NCI-H460 (cell line): ENCODE results near the gene LDLRAD4. TPM values are rescaled to one million over a fixed set of nuclear protein-coding genes. Genes with fewer than 3 reads are reported as not detected.
"Not testable (repeated sequence)": the region's sequence is repeated elsewhere in the genome, so short reads cannot be mapped to it uniquely, and the experiment has no call there.

Experiments used
- DNase-seq: peaks from one replicate; pipeline ENCODE4 v3.0.0-alpha.2; 2016; ENCODE audit warnings: low read depth; ENCODE audit errors: extremely low read depth
- total RNA-seq: library from RNA; depleted of rRNA; stranded (reverse); fragments of >200 nt; shearing (Covaris generic); gene quantifications from 2 replicates; pipeline ENCODE4 v1.2.3, GENCODE V29; 2014

Gene LDLRAD4
- total RNA-seq, 1 experiment from 2014 or later = not detected

DNA sequence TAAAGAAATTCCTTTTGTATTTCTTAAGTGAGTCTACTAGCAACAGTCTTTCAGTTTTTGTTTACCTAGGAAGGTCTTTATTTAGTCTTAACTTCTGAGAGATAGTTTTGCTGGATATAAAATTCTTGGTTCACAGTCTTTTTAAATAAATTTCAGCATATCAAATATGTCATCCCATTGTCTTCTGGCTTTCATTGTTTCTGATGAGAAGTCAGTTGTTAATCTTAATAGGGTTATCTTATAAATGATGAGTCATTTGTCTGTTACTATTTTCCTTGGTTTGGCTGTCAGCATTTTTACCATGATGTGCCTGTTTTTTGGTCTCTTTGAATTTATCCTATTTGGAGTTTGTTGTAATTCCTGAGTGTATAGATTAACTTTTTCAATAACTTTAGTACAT, 378.5 kb downstream of the LDLRAD4 start:
- DNase-seq = no peak

DNA sequence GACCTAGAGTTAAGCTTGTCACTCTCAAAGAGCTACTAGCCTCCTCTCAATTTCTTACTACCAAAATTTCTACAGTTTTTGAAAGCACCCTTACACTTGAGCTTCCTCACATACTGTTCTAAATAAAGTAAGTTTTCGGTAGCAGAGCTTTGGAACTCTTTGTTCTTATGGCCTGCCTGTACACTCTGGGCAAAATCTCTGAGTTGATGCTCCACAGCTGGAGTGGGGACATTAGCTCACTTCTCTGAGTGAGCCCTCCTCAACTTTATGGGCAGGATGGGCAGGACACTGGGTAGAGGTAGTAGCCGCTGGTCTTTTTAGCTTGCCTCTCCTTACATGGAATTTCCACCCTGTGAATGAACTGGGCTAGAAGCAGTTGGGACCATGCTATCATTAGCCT, 380.0 kb downstream of the LDLRAD4 start:
- DNase-seq = no peak

DNA sequence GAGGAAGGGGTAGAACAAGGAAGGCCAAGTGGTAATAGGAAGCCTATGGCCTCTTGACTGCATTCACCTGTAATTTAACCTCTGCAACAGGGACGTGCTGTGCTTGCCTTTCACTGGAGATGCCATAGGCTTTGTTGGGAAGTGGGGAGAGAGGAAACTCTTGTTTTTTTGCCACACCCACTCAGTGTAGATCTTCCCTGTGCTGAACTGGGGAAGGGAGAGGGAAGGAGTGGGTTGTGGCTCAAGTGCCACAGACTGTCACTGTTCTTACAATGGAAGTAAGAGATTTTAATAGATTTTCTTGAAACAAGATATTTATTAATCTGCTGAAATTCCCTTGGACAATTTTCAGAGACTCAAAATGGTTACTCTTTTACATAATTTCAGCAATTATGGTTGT, 380.5 kb downstream of the LDLRAD4 start:
- DNase-seq = no peak

DNA sequence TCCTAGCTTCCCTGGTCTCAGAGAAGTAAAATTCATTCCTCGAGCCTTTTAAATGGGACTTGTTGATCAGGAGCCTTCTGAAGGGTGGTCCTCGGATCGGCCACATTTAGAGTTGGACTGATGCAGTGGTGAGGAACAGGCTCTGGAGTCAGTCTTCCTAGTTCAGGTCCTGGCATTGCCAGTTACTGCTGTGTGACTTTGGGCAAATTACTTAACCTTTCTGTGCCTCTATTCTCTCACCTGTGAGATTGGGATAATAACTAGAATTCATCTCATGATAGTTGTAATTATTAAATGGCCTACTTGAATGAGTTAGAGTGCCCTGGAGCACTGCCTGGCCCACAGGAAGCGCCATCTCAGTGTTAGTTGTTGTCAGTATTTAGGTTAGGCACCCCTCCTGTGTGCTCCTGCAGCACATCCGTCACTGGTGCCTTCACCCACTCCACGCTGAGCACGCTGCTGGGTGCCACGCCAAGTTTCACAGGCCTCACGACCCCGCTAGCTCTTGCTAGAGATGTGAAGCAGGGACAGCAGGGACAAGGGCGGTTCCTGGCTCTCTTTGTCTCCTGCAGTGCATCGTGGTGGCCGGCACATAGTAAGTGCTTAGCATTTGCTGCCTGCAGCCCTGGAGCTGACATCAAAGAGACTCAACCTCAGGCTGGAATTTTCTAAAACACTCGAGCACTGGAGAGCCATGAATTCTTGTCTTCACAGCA, 384.9 kb downstream of the LDLRAD4 start:
- no peak for DNase-seq

DNA sequence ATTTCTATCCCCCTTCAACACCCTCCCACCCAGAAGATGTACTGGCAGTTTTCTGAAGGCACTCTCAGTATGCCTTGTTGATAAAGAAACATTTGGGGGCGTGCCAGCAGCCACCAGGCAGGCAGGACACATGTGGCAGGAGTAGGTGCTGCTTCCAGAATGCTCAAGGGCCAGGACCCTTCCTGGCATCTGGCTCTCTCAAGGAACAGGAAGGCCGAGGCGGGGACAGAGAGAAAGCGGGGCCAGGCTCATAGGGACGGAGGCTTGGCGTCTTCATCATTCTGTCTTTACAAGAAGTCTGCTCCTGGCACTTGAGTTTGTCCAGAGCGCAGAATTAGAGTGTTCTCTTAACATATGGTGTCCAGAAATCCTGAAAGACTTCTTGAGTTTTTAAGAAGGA, 386.2 kb downstream of the LDLRAD4 start:
- DNase-seq = no peak

DNA sequence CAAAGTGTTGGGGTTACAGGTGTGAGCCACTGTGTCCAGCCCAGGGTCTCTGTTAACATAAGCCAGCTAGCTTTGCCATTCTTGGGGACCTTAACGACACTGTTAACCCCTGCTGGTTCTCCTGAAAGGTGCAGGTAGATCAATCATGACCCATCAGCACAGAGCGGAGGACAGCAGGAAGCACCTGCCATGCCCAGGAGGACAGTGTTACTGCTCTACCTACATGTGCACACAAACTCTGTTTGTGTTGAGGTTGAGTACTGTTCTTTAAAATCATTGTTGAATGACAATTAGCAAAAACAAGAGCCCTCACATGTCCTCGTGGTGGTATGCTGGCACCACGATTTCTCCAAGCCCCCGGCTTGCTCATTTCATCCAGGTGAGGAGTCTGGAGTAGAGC, 386.9 kb downstream of the LDLRAD4 start:
- no peak for DNase-seq

DNA sequence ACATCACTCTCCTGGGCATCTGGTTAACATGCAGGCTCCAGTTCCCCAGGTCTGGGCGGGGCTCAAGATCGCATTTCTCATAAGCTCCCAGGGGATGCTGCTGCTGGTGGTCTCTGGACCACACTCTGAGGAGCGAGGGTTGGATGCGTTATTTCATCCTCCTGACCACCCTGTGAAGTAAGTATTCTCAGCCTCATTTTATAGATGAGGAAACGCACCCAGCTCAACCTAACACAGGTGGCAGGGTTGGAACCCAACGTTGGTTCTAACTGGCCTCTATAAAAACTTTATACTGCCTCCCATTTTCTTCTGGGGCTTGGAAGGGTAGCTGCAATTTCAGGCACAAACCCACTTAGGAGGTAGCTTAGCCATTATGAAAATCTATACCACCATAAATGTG, 387.3 kb downstream of the LDLRAD4 start:
- DNase-seq = no peak

DNA sequence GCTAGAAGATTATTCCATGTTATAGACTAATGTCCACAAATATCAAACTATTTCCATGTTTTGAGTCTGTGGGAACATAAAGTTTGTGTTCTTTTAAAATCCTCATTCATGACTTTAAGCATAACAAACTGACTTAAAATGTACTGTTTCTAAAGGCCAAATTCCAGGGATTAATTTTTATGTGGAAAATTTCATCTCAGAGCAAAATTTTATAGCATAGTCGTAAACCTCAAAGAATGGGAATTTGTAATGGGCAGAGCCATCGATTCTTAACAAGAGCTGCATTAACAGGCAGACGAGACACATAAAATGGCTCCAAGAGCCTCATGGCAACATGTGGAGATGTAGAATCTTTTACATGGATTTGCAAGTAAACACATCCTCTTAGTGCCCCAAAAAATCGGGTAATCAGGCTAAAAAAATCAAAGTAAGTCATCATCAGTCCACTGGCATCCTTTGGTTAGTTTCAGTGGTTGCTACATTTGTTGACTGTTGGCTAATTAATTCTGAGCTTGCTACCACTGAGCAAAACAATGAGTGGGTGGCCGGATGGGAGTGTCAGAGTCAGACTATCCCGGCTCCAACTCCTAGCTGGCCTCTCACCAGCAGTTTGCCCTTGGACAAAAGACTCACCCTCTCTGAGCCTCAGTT, 388.2 kb downstream of the LDLRAD4 start:
- no peak for DNase-seq

DNA sequence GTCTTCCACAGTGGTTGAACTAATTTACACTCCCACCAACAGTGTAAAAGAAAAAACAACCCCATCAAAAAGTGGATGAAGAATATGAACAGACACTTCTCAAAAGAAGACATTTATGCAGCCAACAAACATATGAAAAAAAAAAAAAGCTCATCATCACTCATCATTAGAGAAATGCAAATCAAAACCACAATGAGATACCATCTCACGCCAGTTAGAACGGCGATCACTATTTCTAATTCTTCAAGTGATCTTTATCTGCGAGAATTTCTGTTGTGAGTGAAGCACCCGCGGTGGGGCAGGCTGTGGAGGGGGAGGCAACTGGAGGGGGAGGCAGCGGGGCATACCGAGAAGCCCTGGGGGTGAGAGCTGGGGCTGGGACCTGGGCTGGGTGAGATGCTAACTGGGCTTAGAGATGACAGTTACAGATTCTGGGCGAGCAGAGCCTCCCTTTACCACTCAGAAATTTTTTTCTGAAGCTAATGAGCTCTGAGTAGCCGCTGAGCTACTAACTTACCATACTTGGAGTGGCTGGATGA, 389.5 kb downstream of the LDLRAD4 start:
- DNase-seq = not testable (repeated sequence)

DNA sequence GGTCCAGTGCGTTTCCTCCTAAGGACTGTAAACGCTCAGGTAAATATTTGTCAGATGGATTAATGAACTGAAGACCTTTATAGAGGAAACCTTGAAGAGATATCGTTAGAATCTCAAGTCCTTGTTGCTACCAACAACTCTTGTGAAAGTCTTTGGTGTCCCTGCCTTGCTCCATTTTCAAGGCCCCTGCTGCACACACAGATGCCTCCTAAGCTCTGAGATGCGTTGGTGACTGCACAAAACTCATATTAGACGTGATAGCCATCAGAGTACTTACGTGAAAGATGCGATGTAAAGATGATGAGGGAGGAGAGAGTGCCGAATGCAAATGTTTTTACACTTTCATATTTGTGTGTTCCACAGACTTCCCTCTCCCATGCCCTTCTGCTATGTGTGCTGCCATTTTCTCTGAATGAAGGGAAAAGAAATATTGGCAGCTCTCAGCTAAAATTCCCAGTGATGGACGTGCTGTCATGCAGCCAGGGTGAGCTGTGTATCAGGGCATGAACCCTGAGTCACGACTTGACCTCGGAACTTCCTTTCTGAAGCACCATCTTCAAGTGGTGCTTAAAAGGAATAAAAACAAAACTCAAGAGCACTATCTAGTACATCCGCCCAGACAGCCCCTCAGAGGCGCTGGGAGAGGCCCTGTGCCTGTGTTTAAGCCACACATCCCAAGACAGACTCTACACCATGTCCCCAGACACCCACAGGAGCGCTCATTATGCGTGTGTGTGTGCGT, 390.4 kb downstream of the LDLRAD4 start:
- no peak for DNase-seq

DNA sequence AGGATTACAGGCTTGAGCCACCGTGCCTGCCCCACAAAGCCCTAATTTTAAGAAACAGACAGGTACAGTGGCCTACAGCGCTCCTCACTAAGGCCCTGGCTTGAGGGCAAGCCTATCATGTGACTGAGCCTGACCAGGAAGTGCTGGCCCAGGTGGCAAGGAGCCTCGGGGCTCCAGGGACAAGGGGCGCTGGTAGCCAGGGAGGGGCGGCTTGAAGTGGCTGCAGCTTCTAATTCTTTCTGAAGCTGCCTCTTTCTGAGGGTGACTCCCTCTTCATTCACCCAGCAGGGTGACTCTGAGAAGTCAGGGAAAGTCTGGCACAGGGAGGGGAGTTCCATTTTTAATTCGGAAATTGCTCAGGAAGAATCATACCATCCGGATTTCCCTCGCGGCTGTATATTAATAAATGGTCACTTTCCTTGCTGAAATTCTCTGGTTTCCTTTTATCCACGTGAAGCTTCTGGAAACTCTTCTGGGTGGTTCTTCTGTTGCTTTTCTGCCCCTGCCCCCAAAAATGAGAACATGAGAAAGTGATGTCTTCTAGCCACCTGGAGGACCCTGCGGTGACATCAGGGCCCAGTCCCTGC, 392.1 kb downstream of the LDLRAD4 start:
- no peak for DNase-seq

DNA sequence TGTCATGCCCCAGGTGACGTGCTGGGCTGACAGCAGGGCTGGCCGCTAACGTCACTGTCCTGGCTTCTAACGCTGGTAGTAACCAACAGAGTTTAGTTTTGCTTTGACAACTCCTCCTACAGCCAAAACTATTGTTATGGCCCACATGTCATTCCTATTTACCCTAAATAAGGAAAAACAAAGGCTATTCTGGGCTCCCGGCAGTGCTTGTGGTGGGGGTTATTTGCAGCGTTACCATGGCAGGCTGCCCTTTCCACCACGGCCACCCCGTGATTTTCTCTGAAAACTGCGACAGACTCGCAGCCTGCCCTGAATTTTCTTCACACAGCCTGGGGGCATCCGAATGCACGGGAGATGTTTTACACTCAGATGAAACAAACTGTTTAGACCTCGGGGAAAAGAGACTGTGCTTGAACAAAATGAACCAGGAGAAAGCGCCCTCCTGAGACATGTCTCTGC, 392.6 kb downstream of the LDLRAD4 start:
- DNase-seq = no peak

DNA sequence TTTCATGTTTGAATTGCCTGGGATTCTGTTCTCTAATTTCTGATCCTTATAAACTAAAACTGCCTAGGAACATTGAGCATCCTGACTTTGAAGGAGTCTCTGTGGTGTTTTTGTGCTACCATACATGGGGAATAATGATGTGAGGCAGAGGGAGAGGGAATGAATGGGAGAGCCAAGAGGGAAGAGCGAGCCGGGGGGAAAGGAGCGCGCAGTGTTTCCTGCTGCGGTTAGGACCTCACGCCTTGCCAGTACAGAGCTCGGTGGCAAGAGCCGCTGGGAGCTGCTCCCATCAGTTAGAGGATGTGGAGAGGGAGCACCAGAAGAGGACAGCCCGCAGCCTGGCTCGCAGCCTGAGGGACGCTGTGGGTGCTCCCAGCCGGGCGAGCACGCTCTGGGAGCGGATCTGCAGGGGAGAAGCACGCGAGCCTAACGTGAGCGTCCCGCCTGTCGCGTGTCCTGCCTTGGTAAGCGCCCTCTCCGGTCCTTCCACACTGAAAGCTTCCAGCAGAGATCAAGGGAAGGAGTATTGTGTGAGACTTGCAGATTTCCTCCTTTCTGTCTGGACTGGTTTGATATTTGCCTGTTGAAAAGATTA, 393.1 kb downstream of the LDLRAD4 start:
- no peak for DNase-seq

DNA sequence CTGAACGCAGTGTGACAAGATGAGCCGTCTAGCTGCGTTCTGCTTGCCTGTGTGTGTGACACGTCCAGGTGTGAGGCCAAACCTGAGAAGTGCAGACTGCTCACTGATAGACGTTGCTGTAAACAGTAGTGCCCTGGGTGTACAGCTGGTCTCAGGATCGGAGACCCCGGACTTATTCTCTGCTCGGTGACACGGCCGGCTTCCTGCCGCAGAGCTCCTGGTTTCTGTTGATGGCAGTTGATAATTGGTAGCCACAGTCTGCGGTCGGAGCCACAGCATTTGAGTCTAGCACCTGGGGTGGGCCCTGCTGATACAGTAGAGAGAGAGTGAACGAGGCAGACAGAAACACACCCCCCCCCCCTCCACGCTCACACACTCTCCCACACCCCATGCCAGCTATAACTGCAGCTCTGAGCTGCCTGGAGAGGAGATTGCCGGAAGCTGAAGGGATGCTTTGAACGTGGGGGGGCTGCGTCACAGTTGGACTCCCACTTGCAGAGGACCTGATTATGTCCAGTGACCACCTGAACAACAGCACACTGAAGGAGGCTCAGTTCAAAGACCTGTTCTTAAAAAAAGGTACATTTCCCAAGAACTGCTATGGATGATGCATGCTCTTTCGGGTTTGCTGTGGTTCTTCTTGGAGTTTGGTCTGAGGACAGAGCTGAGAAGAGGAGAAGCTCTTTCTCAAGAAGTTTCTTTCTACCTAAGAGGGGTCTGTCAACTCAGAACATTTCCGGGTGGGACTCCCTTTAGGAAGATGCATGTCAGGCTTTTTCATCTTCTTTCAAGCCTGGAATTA, 393.8 kb downstream of the LDLRAD4 start:
- no peak for DNase-seq

DNA sequence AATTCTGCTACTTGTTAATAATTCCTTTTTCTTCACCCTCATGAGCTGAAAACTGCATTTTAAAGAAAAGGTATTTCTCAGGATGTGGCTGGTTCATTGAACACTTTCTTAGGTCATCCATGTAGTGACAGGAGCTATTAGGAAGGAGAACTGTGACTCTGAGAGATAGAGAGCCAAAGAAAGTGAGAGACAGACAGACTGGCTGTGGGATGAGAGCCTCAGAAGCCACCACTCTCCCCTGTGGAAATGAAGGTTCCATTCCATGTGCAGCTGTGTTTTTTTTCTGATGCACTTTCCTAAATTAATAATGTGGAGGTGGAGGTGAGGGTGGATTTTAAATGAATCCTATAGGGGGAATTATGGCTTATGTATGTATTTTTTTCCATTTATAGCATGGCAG, 394.5 kb downstream of the LDLRAD4 start:
- no peak for DNase-seq

DNA sequence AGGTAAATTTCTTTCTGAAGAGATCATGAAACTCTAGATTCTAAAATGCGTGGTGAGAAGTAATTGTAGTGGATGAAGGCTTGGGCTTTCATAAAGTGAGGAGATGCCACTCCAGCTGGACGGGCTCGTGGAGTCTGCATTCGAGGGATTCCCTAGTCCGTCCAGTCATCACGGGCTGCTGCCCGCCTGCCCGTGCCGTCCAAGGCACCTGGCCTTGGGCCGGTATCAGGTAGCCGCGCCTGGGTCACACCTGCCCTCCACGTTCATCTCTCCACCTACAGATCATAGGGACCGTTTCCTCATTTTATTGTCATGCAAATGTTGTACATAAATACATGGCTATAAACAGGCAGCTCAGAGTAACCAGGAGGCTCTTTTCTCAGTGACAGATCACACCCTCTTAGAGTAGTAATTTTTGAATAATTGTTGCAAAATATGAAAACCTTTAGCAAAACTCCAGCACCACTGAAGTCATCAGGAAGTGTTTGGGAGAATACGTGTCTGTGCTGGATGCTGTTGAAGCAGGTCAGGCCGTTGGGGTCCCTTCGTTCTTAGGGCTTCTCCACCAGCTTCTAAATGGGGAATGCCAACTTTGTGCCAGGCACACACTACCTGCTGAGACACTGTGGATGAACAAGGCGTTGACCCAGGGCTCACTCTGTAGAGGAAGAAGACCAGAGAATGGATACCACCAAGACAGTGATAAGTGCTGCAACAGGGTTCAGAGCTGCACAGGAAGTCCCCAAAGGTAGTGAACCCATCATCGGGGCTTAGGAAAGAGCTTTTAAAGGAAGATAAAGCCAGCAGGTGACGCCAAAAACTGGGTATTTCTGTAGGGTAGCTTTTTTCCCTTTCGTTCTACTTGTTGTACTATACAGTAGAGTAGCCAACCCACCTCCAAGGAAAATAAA, 395.3 kb downstream of the LDLRAD4 start:
- no peak for DNase-seq

DNA sequence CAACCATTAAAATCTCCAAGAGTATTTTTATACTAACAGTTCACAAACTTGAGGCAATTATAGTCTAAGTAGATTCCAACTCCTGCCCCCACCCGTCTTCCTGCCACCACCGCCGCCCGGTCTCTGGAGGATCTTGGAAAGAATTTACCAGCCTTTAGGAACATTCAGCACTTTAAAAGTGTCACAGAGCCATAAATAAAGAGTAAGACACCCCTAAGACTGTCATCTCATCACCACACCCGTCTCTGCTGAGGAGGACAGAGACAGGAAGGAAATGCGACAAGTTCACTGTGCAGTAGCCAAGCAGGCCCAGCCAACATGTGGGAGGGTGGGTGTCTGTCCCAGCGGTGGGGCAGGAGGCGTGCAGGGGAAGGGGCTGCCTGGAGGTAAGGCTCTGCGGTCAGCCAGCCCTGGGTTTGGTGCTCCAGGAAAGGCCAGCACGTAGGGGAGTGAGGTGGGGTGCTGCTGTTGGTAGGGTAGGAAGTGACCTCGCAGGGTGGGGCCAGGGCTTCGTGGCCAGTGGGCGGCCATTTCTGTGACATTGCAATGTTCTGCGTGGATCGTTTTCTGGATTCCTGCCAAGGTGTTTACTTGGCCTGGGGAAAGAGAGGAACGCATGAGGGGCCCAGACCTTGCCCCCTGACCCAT, 396.2 kb downstream of the LDLRAD4 start:
- no peak for DNase-seq

DNA sequence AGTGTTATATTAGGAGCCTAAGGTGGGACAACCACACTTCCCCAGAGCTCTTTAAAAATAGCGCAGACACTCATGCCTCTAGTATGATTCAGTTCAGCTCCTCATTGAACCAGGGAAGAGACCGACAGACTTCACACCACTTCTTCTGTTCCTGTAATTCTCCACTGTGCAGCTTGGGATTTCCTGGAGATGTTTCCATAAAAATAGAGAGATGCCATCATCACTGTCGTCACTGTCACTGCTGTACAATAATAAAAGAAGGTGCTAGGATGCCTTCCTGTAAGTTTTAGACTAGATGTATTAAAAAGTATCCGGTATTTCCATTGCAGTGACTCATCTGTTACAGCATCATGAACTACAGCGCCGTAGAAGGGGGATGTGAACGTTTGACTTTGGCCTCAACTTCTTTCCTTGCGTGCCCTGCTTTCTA, 396.9 kb downstream of the LDLRAD4 start:
- no peak for DNase-seq
